Vagina (tissue), 2 donors: Measurements from ENCODE around the gene SCIN. TPM values are rescaled to one million over a fixed set of nuclear protein-coding genes. Genes with fewer than 3 reads are reported as not detected.

ENCODE experiments used
- DNase-seq, 2 donors: peaks; one replicate each; pipeline ENCODE4 v3.0.0-alpha.2; 2017; ENCODE audit errors: extremely low spot score in 2 of 2
- H3K27ac ChIP-seq: fragments of 200-600 bp; sonication (generic); one replicate; pipeline ENCODE4 v1.5.1; 2019
- H3K27me3 ChIP-seq: fragments of 200-600 bp; sonication (generic); one replicate; pipeline ENCODE4 v1.5.1; 2019
- H3K36me3 ChIP-seq, 2 donors: fragments of 200-600 bp; sonication (generic); one replicate each; pipeline ENCODE4 v1.5.1; 2017 to 2019
- H3K4me1 ChIP-seq: fragments of 200-600 bp; sonication (generic); one replicate; pipeline ENCODE4 v1.5.1; 2019
- H3K4me3 ChIP-seq, 2 donors: fragments of 200-600 bp; sonication (generic); 1 replicate in 1 of 2; 2 replicates in 1 of 2; pipeline ENCODE4 v1.5.1; 2016 to 2019
- H3K9me3 ChIP-seq: fragments of 200-600 bp; sonication (generic); one replicate; pipeline ENCODE4 v1.5.1; 2019
- POLR2A ChIP-seq, 2 donors: fragments of 450-650 bp; IDR thresholded peaks; one replicate each; pipeline ENCODE4 v1.6.1; 2017; ENCODE audit warnings: antibody characterized with exemption in 2 of 2, mild to moderate bottlenecking in 2 of 2, moderate library complexity in 2 of 2
- POLR2AphosphoS5 ChIP-seq, 2 donors: sonication (generic); formaldehyde crosslinking; IDR thresholded peaks; one replicate each; pipeline ENCODE4 v1.9.0; 2017; ENCODE audit warnings: antibody characterized with exemption in 2 of 2, mild to moderate bottlenecking in 2 of 2, low read depth in 1 of 2; ENCODE audit not compliant: insufficient read depth in 1 of 2
- intact Hi-C: fragments of 100-400 bp; cut with DNase I; formaldehyde crosslinking; loops from one replicate; pipeline ENCODE4 v1.15.1; 2023
- total RNA-seq: library from RNA; depleted of rRNA; stranded (reverse); fragments of >200 nt; gene quantifications from one replicate; pipeline ENCODE4 v1.2.3, GENCODE V29; 2016
- TF ChIP-seq, protein P1 (sequence below), 3 experiments: fragments of 450-650 bp in 2 of 3; fragments of 200-600 bp in 1 of 3; sonication (generic) in 1 of 3; IDR thresholded peaks; one replicate each; pipeline ENCODE4 v1.5.1; 2017 to 2019; ENCODE audit warnings: antibody characterized with exemption in 3 of 3, mild to moderate bottlenecking in 2 of 3, moderate library complexity in 2 of 3

The SCIN gene
- total RNA-seq, 1 donor from 2014 or later, result 0.74 TPM

DNA sequence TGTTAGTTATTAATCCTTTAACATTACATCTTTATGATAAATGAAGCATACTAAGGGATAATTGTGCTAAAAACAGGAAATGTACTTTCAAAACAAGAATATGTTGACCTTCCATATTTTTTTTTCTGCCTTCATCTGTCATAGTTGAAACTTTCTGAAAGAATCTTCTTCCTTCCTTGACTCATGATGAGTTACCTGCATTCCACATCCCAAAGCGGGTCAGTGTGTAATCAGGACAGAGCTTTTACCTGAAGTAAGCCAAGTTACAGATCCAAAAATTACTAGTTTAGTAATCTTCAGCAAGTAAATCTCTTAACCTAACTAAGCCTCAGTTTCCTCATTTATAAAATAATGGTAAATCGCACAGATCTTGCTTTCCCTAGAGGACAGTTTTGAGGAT lies 103.5 kb downstream of the SCIN start:
- Histone ChIP-seq H3K27ac (no peak overlapping the region), H3K27me3 (no peaks in the 10 kb centered on the region), H3K4me3 (no peak overlapping the region), H3K4me1 (no peaks in the 10 kb centered on the region), H3K36me3 (no peaks in the 10 kb centered on the region), H3K9me3 (no peaks in the 10 kb centered on the region)
- TF ChIP-seq POLR2AphosphoS5 (IDR thresholded peaks at IDR 0.05; ENCODE audit: insufficient read depth in 1 of 2, low read depth in 1 of 2) (no peak), POLR2A (IDR thresholded peaks at IDR 0.05) (no peak)
- TF ChIP-seq, protein P1, sequence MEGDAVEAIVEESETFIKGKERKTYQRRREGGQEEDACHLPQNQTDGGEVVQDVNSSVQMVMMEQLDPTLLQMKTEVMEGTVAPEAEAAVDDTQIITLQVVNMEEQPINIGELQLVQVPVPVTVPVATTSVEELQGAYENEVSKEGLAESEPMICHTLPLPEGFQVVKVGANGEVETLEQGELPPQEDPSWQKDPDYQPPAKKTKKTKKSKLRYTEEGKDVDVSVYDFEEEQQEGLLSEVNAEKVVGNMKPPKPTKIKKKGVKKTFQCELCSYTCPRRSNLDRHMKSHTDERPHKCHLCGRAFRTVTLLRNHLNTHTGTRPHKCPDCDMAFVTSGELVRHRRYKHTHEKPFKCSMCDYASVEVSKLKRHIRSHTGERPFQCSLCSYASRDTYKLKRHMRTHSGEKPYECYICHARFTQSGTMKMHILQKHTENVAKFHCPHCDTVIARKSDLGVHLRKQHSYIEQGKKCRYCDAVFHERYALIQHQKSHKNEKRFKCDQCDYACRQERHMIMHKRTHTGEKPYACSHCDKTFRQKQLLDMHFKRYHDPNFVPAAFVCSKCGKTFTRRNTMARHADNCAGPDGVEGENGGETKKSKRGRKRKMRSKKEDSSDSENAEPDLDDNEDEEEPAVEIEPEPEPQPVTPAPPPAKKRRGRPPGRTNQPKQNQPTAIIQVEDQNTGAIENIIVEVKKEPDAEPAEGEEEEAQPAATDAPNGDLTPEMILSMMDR (IDR thresholded peaks at IDR 0.05), result no peak
- no peak for DNase-seq
- intact Hi-C loops, result no loop called here

DNA sequence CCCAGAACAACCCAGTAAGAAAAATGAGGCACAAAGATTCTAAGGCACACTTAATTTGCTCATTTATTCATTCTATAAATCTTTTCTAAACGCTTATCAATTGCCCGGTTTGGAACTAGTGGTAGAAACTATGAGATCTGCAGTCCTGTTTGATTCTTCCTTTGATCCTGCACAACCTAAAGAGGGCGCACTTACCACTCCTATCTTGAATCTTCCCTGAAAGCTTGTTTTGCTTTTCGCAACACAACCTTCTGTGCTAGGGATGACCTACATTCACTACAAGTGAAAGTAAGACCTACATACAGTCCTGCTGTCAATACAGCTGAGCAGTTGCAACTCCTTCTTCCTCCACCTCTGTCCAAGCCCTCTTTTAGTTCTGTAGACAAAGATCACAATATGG lies 104.3 kb downstream of the SCIN start:
- no peak for DNase-seq
- Histone ChIP-seq H3K27me3 (no peaks in the 10 kb centered on the region), H3K4me3 (no peak overlapping the region), H3K27ac (no peak overlapping the region), H3K36me3 (no peaks in the 10 kb centered on the region), H3K9me3 (no peaks in the 10 kb centered on the region), H3K4me1 (no peaks in the 10 kb centered on the region)
- intact Hi-C loops, result no loop called here
- no peak for TF ChIP-seq POLR2AphosphoS5 (IDR thresholded peaks at IDR 0.05; ENCODE audit: insufficient read depth in 1 of 2, low read depth in 1 of 2)
- TF ChIP-seq POLR2A (IDR thresholded peaks at IDR 0.05), result no peak
- TF ChIP-seq, protein P1 (IDR thresholded peaks at IDR 0.05), result no peak

DNA sequence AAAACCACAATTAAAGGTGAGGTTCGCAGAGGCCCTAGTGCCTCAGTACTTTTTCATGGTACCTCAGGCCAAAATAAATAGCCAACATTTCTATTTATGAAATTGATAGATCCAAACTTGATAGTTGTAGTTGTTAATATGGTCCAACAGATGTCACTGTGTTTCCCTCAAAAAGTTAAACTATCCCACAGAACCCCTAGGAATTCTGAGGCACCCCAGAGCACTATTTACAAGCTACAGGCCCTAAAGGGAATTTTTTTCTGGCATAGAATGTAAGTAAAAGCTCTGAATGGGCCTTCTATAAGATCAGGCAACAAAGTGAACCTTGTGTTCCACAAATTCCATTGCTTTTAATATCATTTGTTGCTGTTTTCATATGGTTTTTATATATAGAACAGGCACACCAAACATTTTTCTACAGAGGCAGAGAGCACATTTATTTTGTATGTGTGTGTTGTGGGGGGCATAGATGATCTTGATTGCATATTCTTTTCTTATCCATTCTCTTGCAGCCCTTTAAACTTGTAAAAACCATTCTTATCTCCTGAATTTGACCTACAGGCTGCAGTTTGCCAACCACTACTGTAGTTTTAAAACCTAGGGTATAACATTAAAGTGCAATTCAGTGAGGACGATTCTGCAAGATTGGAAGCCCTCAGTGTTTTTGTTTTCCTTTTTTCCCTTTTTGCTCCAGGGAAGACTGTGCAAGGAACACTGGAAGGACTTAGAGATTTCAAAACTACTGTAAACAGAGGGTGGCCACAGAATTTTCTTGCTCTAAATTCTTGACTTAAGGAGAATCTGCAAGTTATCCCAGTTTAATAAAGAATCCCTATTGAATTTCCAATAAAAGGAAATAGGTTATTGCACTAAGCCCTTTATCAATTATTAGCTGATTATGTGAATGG lies 113.4 kb downstream of the SCIN start:
- Histone ChIP-seq H3K27me3 (no peaks in the 10 kb centered on the region), H3K9me3 (no peaks in the 10 kb centered on the region), H3K4me3 (no peak overlapping the region), H3K36me3 (no peaks in the 10 kb centered on the region), H3K27ac (no peak overlapping the region), H3K4me1 (no peaks in the 10 kb centered on the region)
- DNase-seq, result no peak
- intact Hi-C loops, result no loop called here
- no peak for TF ChIP-seq POLR2A (IDR thresholded peaks at IDR 0.05)
- TF ChIP-seq, protein P1 (IDR thresholded peaks at IDR 0.05), result peak in 1 of 3 experiments; percentile 26

DNA sequence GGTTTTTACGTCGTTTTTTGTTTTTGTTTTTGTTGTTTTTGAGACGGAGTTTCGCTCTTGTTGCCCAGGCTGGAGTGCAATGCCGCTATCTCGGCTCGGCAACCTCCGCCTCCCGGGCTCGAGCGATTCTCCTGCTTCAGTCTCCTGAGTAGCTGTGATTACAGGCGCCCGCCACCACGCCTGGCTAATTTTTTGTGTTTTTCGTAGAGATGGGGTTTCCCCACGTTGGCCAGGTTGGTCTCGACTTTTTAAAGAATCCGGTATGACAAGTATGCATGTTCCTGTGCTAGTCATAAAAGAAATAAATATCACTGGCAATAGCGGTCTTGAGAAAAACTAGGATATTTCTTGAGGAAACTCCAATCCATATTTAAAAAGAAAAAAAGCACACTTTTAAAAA lies 114.2 kb downstream of the SCIN start:
- TF ChIP-seq POLR2A (IDR thresholded peaks at IDR 0.05) (no peak), POLR2AphosphoS5 (IDR thresholded peaks at IDR 0.05; ENCODE audit: insufficient read depth in 1 of 2, low read depth in 1 of 2) (no peak)
- TF ChIP-seq, protein P1 (IDR thresholded peaks at IDR 0.05), result no peak
- no peaks in the 10 kb centered on the region for H3K9me3 ChIP-seq
- H3K4me3 ChIP-seq, result no peak overlapping the region
- no peaks in the 10 kb centered on the region for H3K27me3 ChIP-seq
- H3K36me3 ChIP-seq, result no peaks in the 10 kb centered on the region
- H3K4me1 ChIP-seq, result no peaks in the 10 kb centered on the region
- intact Hi-C loops, result no loop called here
- no peak for DNase-seq
- no peak overlapping the region for H3K27ac ChIP-seq

DNA sequence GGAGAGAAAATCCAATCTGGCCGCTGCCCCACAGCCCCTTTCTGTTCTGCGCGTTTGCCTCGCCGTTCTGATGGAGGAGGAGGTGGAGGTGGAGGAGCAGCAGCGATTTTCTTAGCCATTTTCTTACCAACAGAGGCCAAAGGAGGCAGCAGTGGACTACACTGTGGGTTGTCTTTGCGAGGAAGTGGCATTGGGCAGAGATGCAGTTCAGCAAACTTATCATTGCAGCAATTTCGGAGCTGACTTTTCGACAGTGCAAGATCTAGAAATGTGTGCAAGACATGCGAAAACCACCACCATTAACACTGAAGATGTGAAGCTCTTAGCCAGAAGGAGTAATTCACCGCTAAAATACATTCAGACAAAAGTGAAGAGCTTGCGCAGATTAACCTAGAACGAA lies 115.0 kb downstream of the SCIN start:
- Histone ChIP-seq H3K4me3 (no peak overlapping the region), H3K27me3 (no peaks in the 10 kb centered on the region), H3K4me1 (no peaks in the 10 kb centered on the region), H3K27ac (no peak overlapping the region), H3K36me3 (no peaks in the 10 kb centered on the region), H3K9me3 (no peaks in the 10 kb centered on the region)
- intact Hi-C loops, result no loop called here
- TF ChIP-seq, protein P1 (IDR thresholded peaks at IDR 0.05), result peak in 1 of 3 experiments; percentile 29
- TF ChIP-seq POLR2AphosphoS5 (IDR thresholded peaks at IDR 0.05; ENCODE audit: insufficient read depth in 1 of 2, low read depth in 1 of 2), result no peak
- no peak for TF ChIP-seq POLR2A (IDR thresholded peaks at IDR 0.05)
- no peak for DNase-seq
